HUES48 (cell line): ENCODE results near the gene PPP1R7.

Experiments used
- H3K27ac ChIP-seq: one replicate; pipeline ENCODE4 v1.7.0; 2013; ENCODE audit warnings: low read depth, low read length, inconsistent platforms
- H3K27me3 ChIP-seq: 2 replicates; pipeline ENCODE4 v1.6.1; 2013; ENCODE audit warnings: mild to moderate bottlenecking, low read length; ENCODE audit not compliant: control insufficient read depth, insufficient read depth
- H3K36me3 ChIP-seq: 2 replicates; pipeline ENCODE4 v1.6.1; 2013; ENCODE audit warnings: low read length; ENCODE audit not compliant: control insufficient read depth, insufficient read depth
- H3K4me1 ChIP-seq: 2 replicates; pipeline ENCODE4 v1.6.1; 2013; ENCODE audit warnings: mild to moderate bottlenecking, low read length; ENCODE audit not compliant: control insufficient read depth, insufficient read depth
- H3K4me3 ChIP-seq: 2 replicates; pipeline ENCODE4 v1.5.1; 2013; ENCODE audit warnings: mild to moderate bottlenecking, low read depth, low read length
- H3K9ac ChIP-seq: 2 replicates; pipeline ENCODE4 v1.6.1; 2013; ENCODE audit warnings: mild to moderate bottlenecking, low read depth, low read length, moderate library complexity
- H3K9me3 ChIP-seq: 2 replicates; pipeline ENCODE4 v1.6.1; 2013; ENCODE audit warnings: low read length; ENCODE audit not compliant: control insufficient read depth, insufficient read depth

Gene PPP1R7

DNA sequence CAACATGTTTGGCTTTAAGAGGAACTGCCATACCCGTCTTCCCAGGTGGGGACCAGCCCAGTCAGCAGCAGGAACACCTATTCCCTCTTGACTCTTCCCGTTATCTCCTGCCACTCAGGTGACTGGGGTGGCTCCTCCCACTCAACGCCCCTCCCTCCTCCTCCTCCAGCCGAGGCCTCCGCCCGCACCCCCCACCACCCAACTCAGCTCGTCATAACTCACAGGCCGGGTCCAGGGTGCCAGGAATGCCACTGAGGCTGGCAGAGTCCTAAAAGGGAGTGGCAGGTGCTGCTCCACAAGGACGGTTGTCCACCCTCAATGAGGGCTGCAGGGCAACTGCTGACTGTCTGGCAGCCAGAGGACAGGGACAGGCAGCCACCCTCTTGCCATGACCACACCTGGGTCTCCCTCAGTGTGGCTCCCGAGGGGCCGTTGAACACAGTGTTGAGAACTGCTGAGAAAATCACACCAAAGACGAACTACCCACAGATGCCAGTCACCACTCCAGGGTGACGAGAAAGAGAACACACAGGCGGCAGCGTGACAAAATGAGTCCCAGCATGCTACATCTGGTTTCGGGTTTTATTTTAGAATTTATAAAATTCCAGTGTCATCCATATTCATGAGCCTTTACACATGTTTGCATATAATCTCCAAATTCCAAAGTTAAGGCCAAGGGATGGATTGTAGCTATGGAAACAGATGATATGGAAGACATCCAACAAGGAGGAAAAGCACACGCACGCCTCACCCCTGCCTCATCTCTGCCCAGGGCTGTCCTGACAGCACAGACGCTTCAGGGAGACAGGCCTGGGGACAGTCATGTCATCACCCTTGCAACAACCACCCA is 76.7 kb downstream of the PPP1R7 start:
- Histone ChIP-seq H3K27me3 (no peaks in the 10 kb centered on the region), H3K4me1 (no peaks in the 10 kb centered on the region), H3K9me3 (no peaks in the 10 kb centered on the region), H3K4me3 (no peak overlapping the region), H3K27ac (no peak overlapping the region), H3K36me3 (peaks cover 68% of the 10 kb centered on the region), H3K9ac (no peak overlapping the region)

DNA sequence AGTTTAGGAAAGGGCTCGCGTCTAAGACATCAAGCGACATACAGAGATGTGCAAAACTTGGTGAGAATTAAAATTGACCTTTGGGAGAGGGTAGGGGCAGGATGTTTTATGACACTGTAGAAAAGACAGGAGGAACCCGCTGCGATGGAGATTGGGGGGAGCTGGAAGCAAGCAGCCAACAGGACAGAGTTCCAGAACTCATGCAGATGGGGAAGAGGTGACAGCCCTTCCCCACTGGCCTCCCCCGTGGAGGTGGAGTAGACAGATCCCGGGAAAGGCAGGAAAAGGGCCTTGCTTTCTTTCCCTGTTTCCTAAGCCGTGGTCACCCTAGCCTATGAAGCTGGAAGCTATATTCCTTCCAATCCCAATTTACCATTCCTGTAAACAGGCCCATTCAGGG is 77.3 kb downstream of the PPP1R7 start:
- Histone ChIP-seq H3K27me3 (no peaks in the 10 kb centered on the region), H3K4me3 (no peak overlapping the region), H3K27ac (no peak overlapping the region), H3K36me3 (peaks cover 75% of the 10 kb centered on the region), H3K9me3 (no peaks in the 10 kb centered on the region), H3K4me1 (no peaks in the 10 kb centered on the region), H3K9ac (no peak overlapping the region)

DNA sequence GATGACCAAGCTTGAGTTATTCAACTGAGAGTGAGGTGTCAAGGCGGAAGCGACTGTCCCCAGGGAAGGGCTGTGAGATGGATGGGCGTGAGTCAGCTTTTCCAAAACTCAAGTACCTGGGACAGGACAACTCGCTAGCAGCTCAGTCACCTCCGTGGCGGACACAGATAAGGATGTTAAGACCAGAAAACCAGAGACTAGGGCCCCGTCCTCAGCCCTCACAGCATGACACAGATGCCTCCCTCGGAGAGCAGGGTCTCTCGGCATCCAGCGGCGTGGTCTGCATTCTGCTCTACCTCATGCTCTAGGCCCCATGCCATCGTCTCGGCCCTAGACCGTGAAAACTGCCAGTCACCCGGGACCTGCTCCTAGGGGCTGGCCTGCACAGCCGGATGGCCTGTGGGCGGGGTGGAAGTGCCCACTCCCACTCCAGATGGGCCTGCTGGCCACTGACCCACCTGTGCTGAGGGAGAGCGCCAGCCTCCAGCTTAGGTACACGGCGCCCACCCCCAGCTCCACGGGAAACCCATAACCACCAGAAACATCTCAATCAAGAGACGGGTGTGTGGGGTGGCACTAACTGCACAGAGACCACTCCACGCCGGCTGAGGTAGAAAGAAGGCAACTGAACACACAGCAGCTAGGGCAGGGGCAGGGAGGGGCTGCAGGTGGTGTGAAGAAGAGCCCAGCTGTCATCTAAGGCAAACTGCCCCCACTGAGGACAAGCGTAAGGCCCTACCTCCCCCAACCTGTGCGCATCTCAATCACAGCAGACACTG is 78.0 kb downstream of the PPP1R7 start:
- Histone ChIP-seq H3K27me3 (no peaks in the 10 kb centered on the region), H3K36me3 (peaks cover 78% of the 10 kb centered on the region), H3K4me3 (no peak overlapping the region), H3K9me3 (no peaks in the 10 kb centered on the region), H3K9ac (no peak overlapping the region), H3K4me1 (no peaks in the 10 kb centered on the region), H3K27ac (no peak overlapping the region)

DNA sequence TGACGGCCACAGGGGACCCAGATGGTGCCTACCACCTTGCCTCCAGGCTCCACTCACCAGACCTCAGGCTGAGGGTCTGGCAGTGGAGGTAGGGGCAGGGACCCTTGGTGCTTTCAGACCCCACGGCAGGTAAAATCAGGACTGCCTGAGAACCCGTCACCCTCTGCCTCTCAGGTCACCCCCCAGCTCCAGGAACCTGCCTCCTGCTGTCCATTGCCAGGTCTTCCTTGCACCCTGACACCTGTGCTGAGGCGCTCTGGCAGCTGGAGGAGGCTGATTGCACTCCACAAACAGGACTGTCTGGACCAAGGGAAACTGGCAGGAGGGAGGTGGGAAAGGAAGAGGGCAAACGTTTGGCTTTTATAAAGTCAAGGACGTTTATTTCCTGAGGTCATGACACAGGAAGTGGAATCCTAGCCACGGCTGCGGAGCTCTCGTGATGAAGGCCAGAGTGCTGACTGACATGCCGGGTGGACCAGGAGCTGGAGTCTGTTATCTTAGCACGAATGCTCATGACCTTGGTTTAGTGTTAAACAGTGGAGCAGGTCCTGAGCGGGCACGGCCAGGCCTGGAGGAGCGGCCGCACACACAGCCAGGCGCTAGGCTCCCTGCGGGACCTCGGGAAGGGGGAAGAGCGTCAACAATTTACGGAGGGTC is 78.7 kb downstream of the PPP1R7 start:
- H3K9ac ChIP-seq = no peak overlapping the region
- H3K36me3 ChIP-seq = peaks cover 85% of the 10 kb centered on the region
- H3K27ac ChIP-seq = no peak overlapping the region
- no peak overlapping the region for H3K4me3 ChIP-seq
- no peaks in the 10 kb centered on the region for H3K27me3 ChIP-seq
- H3K9me3 ChIP-seq = no peaks in the 10 kb centered on the region
- H3K4me1 ChIP-seq = no peaks in the 10 kb centered on the region

DNA sequence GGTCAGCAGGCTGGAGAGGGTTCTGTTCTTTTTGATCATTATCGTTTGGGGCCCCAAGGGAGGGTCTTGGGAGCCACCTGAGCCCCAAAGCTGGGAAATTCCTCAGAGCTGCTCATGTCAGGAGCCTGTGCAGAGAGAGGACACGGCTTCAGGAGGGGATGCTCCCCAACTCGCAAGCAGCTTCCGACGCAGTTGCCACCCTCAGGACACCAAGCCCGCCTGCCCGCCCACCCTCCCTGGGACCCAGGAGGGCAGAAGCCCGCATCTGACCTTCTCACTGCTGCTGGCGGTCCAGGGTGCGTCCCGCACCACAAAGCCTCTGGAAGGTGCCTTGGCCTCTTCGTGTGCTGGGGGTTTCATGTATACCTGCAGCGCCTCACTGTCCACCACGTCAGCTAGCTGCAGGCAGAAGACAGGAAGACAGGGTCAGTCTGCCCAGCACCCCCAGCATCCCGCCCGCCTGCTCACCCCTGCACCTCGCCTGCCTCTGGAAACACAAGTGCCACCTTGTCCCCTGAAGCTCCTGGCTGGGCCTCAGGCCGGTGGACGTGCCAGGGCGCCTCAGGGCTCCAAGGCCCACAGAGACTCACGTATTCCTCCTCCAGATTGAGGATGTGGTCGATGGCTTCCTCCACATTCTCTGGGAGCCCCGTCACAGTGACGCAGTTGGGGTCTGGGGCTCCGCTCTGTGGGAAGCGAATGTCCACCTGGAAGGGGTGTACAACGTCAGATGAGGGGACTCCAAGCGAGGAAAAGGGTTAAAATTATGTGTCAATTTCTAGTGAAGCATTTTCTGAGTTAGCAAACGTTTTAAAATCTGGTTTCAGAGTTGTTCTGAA is 79.5 kb downstream of the PPP1R7 start:
- Histone ChIP-seq H3K27me3 (no peaks in the 10 kb centered on the region), H3K4me1 (no peaks in the 10 kb centered on the region), H3K36me3 (peaks cover 89% of the 10 kb centered on the region), H3K9me3 (no peaks in the 10 kb centered on the region), H3K27ac (no peak overlapping the region), H3K4me3 (no peak overlapping the region), H3K9ac (no peak overlapping the region)

DNA sequence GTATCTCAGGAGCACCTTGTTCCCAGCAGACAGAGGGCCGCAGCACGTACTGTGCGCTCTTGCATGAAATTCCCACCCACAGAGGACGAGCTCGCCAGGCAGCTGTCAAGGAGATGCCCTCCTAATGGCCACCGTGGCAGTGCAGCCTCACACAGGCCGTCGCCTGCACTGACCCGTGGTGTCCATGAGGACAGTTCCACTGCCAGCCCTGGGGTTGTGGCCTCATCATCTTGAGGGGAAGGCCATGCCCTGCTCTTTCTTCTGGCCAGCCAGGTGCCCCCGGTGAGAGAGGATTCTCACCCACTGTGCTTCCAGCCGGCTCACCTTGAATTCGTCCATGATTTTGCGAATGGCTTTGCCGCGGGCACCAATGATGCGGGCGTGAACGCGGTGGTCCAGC is 80.2 kb downstream of the PPP1R7 start:
- no peaks in the 10 kb centered on the region for H3K9me3 ChIP-seq
- H3K4me3 ChIP-seq = no peak overlapping the region
- no peak overlapping the region for H3K9ac ChIP-seq
- H3K36me3 ChIP-seq = peaks cover 90% of the 10 kb centered on the region
- H3K4me1 ChIP-seq = no peaks in the 10 kb centered on the region
- no peak overlapping the region for H3K27ac ChIP-seq
- H3K27me3 ChIP-seq = no peaks in the 10 kb centered on the region

DNA sequence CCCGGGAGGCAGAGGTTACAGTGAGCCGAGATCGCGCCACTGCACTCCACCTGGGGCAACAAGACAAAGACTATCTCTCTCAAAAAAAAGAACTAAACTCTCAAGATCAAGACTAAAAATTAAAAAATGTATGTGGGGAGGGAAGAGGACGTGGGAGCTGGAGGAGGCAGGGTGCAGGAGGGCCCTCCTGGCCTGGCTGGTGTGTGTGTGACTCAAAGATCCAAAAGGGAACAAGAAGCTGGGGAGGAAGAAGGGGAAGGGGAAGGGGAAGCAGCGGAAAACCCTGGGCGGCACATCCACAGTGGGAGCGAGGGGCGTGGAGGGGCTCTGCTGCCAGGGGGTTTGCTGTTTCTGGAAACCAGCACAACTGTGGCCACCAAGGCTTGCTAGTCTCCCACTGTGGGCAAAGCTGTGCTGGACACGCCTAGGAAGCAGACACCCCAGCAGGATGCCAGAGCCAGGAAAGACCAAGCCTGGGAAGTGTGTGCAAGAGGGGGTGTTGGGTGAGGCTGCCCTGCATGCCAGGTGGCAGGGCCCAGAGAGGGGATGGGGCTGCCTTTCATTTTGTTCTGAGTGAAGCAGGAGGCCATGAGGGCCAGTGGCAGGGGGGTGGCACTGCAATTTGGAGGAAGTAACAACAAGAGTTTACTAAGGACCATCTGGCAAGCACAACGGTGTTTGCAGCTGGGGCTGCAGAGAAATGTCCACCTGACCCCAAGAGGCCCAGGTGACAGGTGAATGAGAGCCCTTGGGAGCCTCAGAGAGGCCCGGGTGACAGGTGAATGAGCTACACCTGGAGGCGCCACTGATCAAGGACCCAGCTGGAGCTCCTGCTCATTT is 82.7 kb downstream of the PPP1R7 start:
- H3K27me3 ChIP-seq = no peaks in the 10 kb centered on the region
- no peak overlapping the region for H3K9ac ChIP-seq
- no peak overlapping the region for H3K4me3 ChIP-seq
- H3K4me1 ChIP-seq = no peaks in the 10 kb centered on the region
- H3K9me3 ChIP-seq = no peaks in the 10 kb centered on the region
- H3K36me3 ChIP-seq = peaks cover 95% of the 10 kb centered on the region
- H3K27ac ChIP-seq = no peak overlapping the region
